HepG2 (cell line): ENCODE results near the gene RASA4B. TPM values are rescaled to one million over a fixed set of nuclear protein-coding genes. Genes with fewer than 3 reads are reported as not detected.

ENCODE experiments used
- ATAC-seq: fragments of 200-7000 bp; cut with Tn5 transposase; 3 replicates; pipeline ENCODE4 v1.9.1; 2020; ENCODE audit warnings: mild to moderate bottlenecking, moderate library complexity
- BruUV-seq: library from RNA; stranded (reverse); fragments of 400-500 nt; replicated peaks from 2 replicates; lab custom pipeline; 2021; lab: Mats Ljungman, UMichigan
- CTCF ChIA-PET: fragments of 300-600 bp; formaldehyde crosslinking; extraction: SDS; loops from one replicate; lab custom pipeline; 2021; ENCODE audit warnings: low total read pairs, inconsistent platforms, low intra/inter-chr PET ratio; lab: Yijun Ruan, JAX
- POLR2A ChIA-PET: fragments of 350-600 bp; sonication (Branson Sonifier 250); formaldehyde crosslinking; loops from one replicate; lab custom pipeline; 2020; ENCODE audit warnings: antibody characterized with exemption, inconsistent platforms; lab: Yijun Ruan, JAX
- DNase-seq: peaks from one replicate; pipeline ENCODE4 v3.0.0-alpha.2; 2015; ENCODE audit warnings: low spot score
- FAIRE-seq: peaks from 3 replicates; lab custom pipeline; 2011; peaks lifted over from hg19 to GRCh38; lab: Jason Lieb, UNC
- H2AFZ ChIP-seq: one replicate; pipeline ENCODE4 v1.6.1; 2011; ENCODE audit warnings: low read length, inconsistent platforms
- H3K27ac ChIP-seq: fragments of 300-600 bp; 3 replicates; pipeline ENCODE4 v1.8.0; 2011; ENCODE audit warnings: mixed run types, mild to moderate bottlenecking, mixed read lengths, low read length, inconsistent platforms; ENCODE audit not compliant: insufficient read depth; ENCODE audit errors: extremely low read length
- H3K27me3 ChIP-seq, 2 experiments: fragments of 200-600 bp in 1 of 2; 2 replicates in 1 of 2; 3 replicates in 1 of 2; pipeline versions ENCODE4 v1.6.0 to v1.8.0; 2011; ENCODE audit warnings: low read length in 2 of 2, mild to moderate bottlenecking in 2 of 2, moderate library complexity in 2 of 2, inconsistent platforms in 1 of 2; ENCODE audit not compliant: insufficient read depth in 2 of 2, control insufficient read depth in 1 of 2
- H3K36me3 ChIP-seq, 2 experiments: fragments of 200-600 bp in 1 of 2; replicated peaks in 1 of 2; 2 replicates in 1 of 2; 3 replicates in 1 of 2; pipeline versions ENCODE4 v1.5.1 to v1.8.0; 2011; ENCODE audit warnings: low read length in 2 of 2, inconsistent platforms in 1 of 2; ENCODE audit not compliant: insufficient read depth in 2 of 2, control insufficient read depth in 1 of 2
- H3K4me1 ChIP-seq: 2 replicates; pipeline ENCODE4 v1.5.1; 2012; ENCODE audit warnings: low read length, inconsistent platforms; ENCODE audit not compliant: insufficient read depth
- H3K4me2 ChIP-seq: 2 replicates; pipeline ENCODE4 v1.6.0; 2011; ENCODE audit warnings: low read depth, low read length, inconsistent platforms
- H3K4me3 ChIP-seq, 3 experiments: fragments of 200-600 bp in 1 of 3; sonication (generic), shearing (Covaris generic) in 1 of 3; replicated peaks in 1 of 3; 2 replicates each; pipeline ENCODE4 v1.5.1; 2011 to 2016; ENCODE audit warnings: low read length in 3 of 3, inconsistent platforms in 2 of 3, low read depth in 2 of 3, mild to moderate bottlenecking in 2 of 3, control low read depth in 1 of 3, mixed read lengths in 1 of 3; ENCODE audit not compliant: insufficient read depth in 1 of 3
- H3K79me2 ChIP-seq: one replicate; pipeline ENCODE4 v1.6.1; 2011; ENCODE audit warnings: low read length, inconsistent platforms; ENCODE audit not compliant: insufficient read depth
- H3K9ac ChIP-seq: 2 replicates; pipeline ENCODE4 v1.6.0; 2011; ENCODE audit warnings: mild to moderate bottlenecking, low read depth, low read length, inconsistent platforms; ENCODE audit not compliant: insufficient read depth
- H3K9me3 ChIP-seq: 2 replicates; pipeline ENCODE4 v1.5.1; 2012; ENCODE audit warnings: mild to moderate bottlenecking, low read length
- H4K20me1 ChIP-seq: 2 replicates; pipeline ENCODE4 v1.6.0; 2011; ENCODE audit warnings: inconsistent platforms, mild to moderate bottlenecking, low read length, moderate library complexity; ENCODE audit not compliant: insufficient read depth
- CAMTA2 ChIP-seq: sonication (generic); formaldehyde crosslinking; IDR thresholded peaks from 2 replicates; pipeline ENCODE4 v1.4.0; 2020; ENCODE audit warnings: mild to moderate bottlenecking, missing genetic modification reagents, borderline replicate concordance
- THAP8 ChIP-seq: sonication (generic); formaldehyde crosslinking; IDR thresholded peaks from 2 replicates; pipeline ENCODE4 v1.5.1; 2020; ENCODE audit warnings: missing genetic modification reagents, mild to moderate bottlenecking, borderline replicate concordance
- ZFP91 ChIP-seq: sonication (generic); formaldehyde crosslinking; IDR thresholded peaks from 2 replicates; pipeline ENCODE4 v1.9.0; 2022; ENCODE audit warnings: missing genetic modification reagents, mild to moderate bottlenecking, borderline replicate concordance
- WGBS: methylation state at CpG from one replicate; pipeline ENCODE4 v1.1.6; 2017; ENCODE audit warnings: low lambda C conversion rate; 5-methylcytosine and 5-hydroxymethylcytosine counted together
- in situ Hi-C: cut with HindIII; loops from 2 replicates; pipeline ENCODE4 v1.10.0; 2017; ENCODE audit warnings: low pct_unique_long_range_greater_than_20kb; ENCODE audit not compliant: extremely low pct_ligation_motif_present
- intact Hi-C: fragments of 100-400 bp; cut with micrococcal nuclease; formaldehyde crosslinking; loops from one replicate; pipeline ENCODE4 v1.10.0; 2022; ENCODE audit not compliant: unreplicated experiment
- polyA plus RNA-seq, 8 experiments: library from polyadenylated mRNA; depleted of rRNA in 3 of 8; stranded (reverse) in 7 of 8; unstranded in 1 of 8; fragments of >200 nt; fragmentation: Illumina TruSeq in 4 of 8; extraction: Trizol in 4 of 8; gene quantifications; 2 replicates each; pipeline versions ENCODE4 v1.2.1 to v1.2.3, GENCODE V29; 2011 to 2016; ENCODE audit warnings: low read depth in 4 of 8, missing spikeins in 1 of 8, mixed read lengths in 1 of 8; ENCODE audit not compliant: insufficient read depth in 1 of 8
- total RNA-seq, 5 experiments: library from RNA; depleted of rRNA; stranded (reverse); fragments of >200 nt; fragmentation: Illumina TruSeq; extraction: Trizol; gene quantifications; 2 replicates each; pipeline ENCODE4 v1.2.3, GENCODE V29; 2016; ENCODE audit warnings: low read depth in 1 of 5

Gene RASA4B
- total and polyA plus RNA-seq, 2 of the 13 experiments (the other 11 are each of a cell fraction or from before 2014, with no cell fraction given) = 0.82 to 1.3 TPM

- H3K9me3 ChIP-seq = no peaks in the 10 kb centered on the region
- peak; percentile 24; the same call in 1 of the 2 replicates for TF ChIP-seq ZFP91
- TF ChIP-seq CAMTA2 (CRISPR knock-in tag) = no peak
- 0 out of 2 replicates have a peak, but pooled peaks have one; percentile 8 for TF ChIP-seq THAP8 (CRISPR knock-in tag)
- H4K20me1 ChIP-seq = no peaks in the 10 kb centered on the region
- CTCF ChIA-PET = no interaction called here
- H3K79me2 ChIP-seq = no peaks in the 10 kb centered on the region
- in situ Hi-C loops (no loop called here), intact Hi-C loops (no loop called here)
- POLR2A ChIA-PET = no interaction called here
- peaks cover 35% of the 10 kb centered on the region for H3K4me1 ChIP-seq
- 5% methylated on average over 4 of the region's 9 CpGs for WGBS
- H2AFZ ChIP-seq = no peak overlapping the region
- no peaks in the 10 kb centered on the region for H3K27me3 ChIP-seq
- H3K4me3 ChIP-seq = peak overlapping the region; percentile 71 to 81 (median 75)
- BruUV-seq = TSS peak; percentile 42
- peak overlapping the region; percentile 82 for H3K4me2 ChIP-seq
- H3K36me3 ChIP-seq = no peaks in the 10 kb centered on the region
- no peak for FAIRE-seq
- DNase-seq = no peak
- peak; percentile 7; the same call in 2 of the 3 replicates for ATAC-seq
- no peak overlapping the region for H3K27ac ChIP-seq
- peak overlapping the region; percentile 64; the same call in 1 of the 2 replicates for H3K9ac ChIP-seq
These were observed 83.5 kb downstream of the RASA4B start for GRCh38 chr7:102434039-102434486.
